Bronchial epithelial cell (primary cell): ENCODE data around the gene RNF138. TPM values are rescaled to one million over a fixed set of nuclear protein-coding genes. Genes with fewer than 3 reads are reported as not detected.

Experiments used
- DNase-seq: peaks from one replicate; pipeline ENCODE4 v3.0.0-alpha.2; 2010; ENCODE audit warnings: low read depth
- FAIRE-seq: peaks from 2 replicates; lab custom pipeline; 2011; peaks lifted over from hg19 to GRCh38; lab: Jason Lieb, UNC
- H3K27me3 ChIP-seq: 2 replicates; pipeline ENCODE4 v1.5.1; 2011; ENCODE audit warnings: low read length; ENCODE audit not compliant: control insufficient read depth, insufficient read depth
- H3K36me3 ChIP-seq: 2 replicates; pipeline ENCODE4 v1.5.1; 2011; ENCODE audit warnings: low read length; ENCODE audit not compliant: control insufficient read depth, insufficient read depth
- H3K4me3 ChIP-seq: 2 replicates; pipeline ENCODE4 v1.5.1; 2011; ENCODE audit warnings: mild to moderate bottlenecking, low read depth, low read length, control low read depth
- total RNA-seq: library from RNA; depleted of rRNA; stranded (reverse); fragments of >200 nt; gene quantifications from 2 replicates; pipeline ENCODE4 v1.2.1, GENCODE V29; 2014
- TF ChIP-seq, protein P1 (sequence below): IDR thresholded peaks from 2 replicates; pipeline ENCODE4 v1.5.1; 2011; ENCODE audit warnings: mild to moderate bottlenecking, moderate library complexity, low read length, control low read depth, inconsistent platforms; ENCODE audit not compliant: insufficient read depth, severe bottlenecking

RNF138 gene
- total RNA-seq, 1 donor from 2014 or later, result 18.2 TPM

DNA sequence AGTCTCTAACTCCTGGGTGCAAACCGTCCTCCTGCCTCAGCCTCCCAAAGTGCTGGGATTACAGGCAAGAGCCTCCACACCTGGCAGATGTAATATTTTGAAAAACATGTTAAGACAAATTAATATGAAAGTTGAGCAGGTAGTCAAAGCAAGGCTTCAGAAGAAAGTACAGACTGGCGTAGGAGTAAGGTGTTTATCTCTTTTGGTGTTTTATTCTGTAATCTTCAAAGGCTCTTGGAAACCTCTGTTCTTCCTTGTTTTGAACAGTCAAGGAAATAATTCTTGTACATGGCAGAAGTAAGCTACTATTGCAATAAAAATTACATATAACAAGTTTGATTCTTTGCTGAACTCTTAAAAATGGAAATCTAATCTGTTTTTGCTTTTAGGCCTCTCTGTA, 5.3 kb downstream of the RNF138 start:
- no peak for FAIRE-seq
- H3K27me3 ChIP-seq, result no peaks in the 10 kb centered on the region

DNA sequence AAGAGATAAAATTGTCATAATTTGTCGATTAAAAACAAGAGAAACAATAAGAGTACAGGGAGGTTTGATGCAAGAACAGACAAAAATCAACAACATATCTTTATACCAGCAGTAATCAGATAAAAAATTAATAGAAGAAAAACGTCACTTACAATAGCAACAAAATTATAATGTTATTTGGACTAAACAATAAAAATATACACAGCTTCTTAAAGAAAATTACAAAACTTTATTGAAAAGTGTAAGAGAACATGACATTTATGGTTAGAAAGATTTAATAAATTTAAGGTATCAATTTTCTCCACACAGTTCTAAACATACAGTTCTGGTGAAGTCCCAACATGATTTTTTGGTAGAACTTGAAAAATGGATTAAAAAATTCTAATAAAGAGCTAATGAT, 12.8 kb downstream of the RNF138 start:
- no peaks in the 10 kb centered on the region for H3K36me3 ChIP-seq
- TF ChIP-seq, protein P1, sequence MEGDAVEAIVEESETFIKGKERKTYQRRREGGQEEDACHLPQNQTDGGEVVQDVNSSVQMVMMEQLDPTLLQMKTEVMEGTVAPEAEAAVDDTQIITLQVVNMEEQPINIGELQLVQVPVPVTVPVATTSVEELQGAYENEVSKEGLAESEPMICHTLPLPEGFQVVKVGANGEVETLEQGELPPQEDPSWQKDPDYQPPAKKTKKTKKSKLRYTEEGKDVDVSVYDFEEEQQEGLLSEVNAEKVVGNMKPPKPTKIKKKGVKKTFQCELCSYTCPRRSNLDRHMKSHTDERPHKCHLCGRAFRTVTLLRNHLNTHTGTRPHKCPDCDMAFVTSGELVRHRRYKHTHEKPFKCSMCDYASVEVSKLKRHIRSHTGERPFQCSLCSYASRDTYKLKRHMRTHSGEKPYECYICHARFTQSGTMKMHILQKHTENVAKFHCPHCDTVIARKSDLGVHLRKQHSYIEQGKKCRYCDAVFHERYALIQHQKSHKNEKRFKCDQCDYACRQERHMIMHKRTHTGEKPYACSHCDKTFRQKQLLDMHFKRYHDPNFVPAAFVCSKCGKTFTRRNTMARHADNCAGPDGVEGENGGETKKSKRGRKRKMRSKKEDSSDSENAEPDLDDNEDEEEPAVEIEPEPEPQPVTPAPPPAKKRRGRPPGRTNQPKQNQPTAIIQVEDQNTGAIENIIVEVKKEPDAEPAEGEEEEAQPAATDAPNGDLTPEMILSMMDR, result no peak

More for the DNA sequence above, 5.3 kb downstream of the RNF138 start:
- TF ChIP-seq, protein P1, result no peak
- peaks cover 2% of the 10 kb centered on the region for H3K36me3 ChIP-seq
- no peak overlapping the region for H3K4me3 ChIP-seq
- DNase-seq, result no peak

DNA sequence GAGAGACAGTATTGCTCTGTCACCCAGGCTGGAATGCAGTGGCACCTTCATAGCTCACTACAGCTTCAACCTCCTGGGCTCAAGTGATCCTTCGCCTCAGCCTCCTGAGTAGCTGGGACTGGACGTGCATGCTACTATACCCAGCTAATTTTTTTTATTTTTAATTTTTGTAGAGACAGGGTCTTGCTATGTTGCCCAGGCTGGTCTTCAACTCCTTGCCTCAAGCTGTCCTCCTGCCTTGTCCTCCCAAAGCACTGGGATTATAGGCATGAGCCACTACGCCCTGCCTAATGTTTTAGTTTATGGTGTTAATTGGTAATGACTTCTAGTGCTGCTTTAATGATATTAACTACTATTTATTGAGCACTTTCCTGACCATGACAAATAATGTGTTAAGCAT, 18.3 kb downstream of the RNF138 start:
- DNase-seq (no peak), FAIRE-seq (no peak)
- Histone ChIP-seq H3K4me3 (no peak overlapping the region), H3K36me3 (peaks cover 1% of the 10 kb centered on the region), H3K27me3 (no peaks in the 10 kb centered on the region)
- TF ChIP-seq, protein P1, result no peak

More for the DNA sequence above, 12.8 kb downstream of the RNF138 start:
- Histone ChIP-seq H3K4me3 (no peak overlapping the region), H3K27me3 (no peaks in the 10 kb centered on the region)
- FAIRE-seq (no peak), DNase-seq (no peak)

DNA sequence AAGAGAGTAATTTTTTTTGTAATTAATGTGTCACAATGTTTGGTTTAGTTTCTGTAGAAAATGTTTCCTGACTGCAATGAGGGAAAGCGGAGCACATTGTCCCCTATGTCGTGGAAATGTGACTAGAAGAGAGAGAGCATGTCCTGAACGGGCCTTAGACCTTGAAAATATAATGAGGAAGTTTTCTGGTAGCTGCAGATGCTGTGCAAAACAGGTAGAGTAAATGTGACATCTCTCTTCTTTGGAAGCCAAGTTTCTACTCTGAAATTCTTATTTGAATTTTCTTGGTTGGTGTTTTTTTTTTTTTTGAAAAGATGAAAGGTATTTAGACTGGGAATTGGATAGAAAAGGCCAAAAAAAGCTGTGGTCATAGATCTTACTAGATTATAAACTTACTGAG, 20.0 kb downstream of the RNF138 start:
- FAIRE-seq (no peak), DNase-seq (no peak)
- Histone ChIP-seq H3K4me3 (no peak overlapping the region), H3K36me3 (peaks cover 3% of the 10 kb centered on the region), H3K27me3 (no peaks in the 10 kb centered on the region)
- TF ChIP-seq, protein P1, result no peak

DNA sequence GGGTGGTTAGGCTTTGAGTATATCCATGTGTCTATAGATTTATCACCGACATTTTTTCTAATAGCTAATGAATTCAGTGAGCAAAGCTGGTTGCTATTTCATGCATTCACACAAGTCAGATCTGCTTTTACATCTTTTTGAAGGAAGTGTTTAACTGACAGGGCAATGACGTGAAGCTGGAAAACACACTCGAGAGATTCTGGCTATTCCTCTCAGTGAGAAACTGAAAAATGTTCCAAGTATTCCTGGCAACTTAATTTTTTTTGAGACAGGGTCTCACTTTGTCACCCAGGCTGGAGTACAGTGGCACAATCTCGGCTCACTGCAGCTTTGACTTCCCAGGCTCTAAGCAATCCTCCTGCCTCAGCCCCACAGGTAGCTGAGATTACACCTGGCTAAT, 21.2 kb downstream of the RNF138 start:
- FAIRE-seq, result no peak
- peaks cover 3% of the 10 kb centered on the region for H3K36me3 ChIP-seq
- H3K4me3 ChIP-seq, result no peak overlapping the region

More for the DNA sequence above, 21.2 kb downstream of the RNF138 start:
- no peak for DNase-seq
- H3K27me3 ChIP-seq, result no peaks in the 10 kb centered on the region
- TF ChIP-seq, protein P1, result no peak
